HG03558 (cell line): ENCODE measurements around the gene ATMIN.
A peak's percentile ranks its signal among the peaks of the same experiment; 100 is the strongest.

Source experiments
- ATAC-seq: cut with Tn5 transposase; IDR thresholded peaks from one replicate; pipeline ENCODE4 v1.9.1; 2021; ENCODE audit warnings: moderate number of reproducible peaks; ENCODE audit not compliant: unreplicated experiment; ENCODE audit errors: extremely low read depth

ATMIN gene

GRCh38 chr16:81005610-81006161, 30.0 kb upstream of the ATMIN start:
- no peak for ATAC-seq

- peak; percentile 7 for ATAC-seq
Measured at GRCh38 chr16:81006211-81006812, 29.3 kb upstream of the ATMIN start.

DNA sequence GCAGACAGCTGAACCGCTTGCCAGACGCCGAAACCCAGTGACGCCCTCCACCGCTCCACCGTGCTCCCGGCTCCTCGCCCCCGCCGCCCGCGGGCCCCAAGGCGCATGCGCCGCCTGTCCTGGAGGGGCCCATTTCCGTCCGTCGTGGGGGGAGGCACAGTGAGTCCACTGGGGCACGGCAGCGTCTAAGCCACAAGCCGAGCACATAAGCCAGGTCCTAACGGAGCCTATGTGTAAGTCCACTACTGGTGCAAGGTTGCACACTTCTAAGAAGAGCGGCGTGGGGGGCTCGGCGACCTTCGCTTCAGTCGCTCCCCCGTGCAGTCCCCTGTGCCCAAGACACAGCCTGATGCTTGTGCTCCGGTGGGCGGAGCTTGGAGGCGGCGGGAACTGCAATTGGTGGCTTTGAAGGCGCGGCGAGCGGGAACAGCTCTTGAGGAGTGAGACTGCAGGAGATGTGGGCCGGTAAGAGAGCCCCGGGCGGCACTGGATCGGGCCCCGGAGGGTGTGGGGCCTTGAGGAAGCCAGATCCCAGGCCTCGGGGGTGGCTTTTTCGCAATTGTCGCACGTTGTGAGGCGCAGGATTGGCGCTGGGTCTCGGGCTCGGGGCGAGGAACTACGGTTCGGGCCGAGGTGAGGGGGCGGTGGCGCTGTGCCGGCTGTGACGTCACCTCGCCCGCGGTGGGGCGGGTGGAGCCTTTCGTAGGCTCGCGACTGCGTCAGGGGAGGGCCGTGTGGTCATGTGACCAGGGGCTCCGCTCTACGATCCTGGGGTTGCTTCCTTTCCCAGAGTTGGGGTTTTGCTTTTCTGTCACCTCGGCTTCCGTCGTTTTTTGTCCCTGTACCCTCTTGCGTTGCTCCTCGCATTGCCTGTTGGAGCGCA, 28.6 kb upstream of the ATMIN start, which contains the start of the genes CENPN and CMC2:
Gene CENPN (plus strand): TSS at position 402 of the 883 bp plus-strand sequence. CDS start 4,726 bp downstream, outside the sequence.
Gene CMC2 (minus strand): TSS at position 73 of the 883 bp plus-strand sequence. CDS start 9,491 bp downstream, outside the sequence.
- ATAC-seq: peak; percentile 57

- ATAC-seq: no peak
Measured at GRCh38 chr16:81008505-81008789, 27.2 kb upstream of the ATMIN start.

DNA sequence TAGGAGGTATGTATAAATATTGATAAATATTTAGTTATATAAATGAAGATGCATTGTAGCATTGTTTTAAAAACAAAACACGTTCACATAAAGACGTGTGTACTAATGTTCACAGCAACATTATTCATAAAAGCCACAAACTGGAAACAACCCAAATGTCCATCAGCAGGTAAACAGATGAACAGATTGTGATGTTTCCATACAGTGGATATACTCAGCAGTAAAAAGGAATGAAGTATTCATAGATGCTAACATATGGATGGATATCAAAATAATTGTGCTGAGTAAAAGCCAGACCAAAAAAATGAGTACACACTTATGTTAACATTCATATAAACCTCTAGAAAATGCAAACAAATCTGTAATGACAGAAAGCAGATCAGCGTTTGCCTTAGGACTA, 22.7 kb upstream of the ATMIN start:
- ATAC-seq: no peak

GRCh38 chr16:81014672-81015071, 21.0 kb upstream of the ATMIN start:
- no peak for ATAC-seq

DNA sequence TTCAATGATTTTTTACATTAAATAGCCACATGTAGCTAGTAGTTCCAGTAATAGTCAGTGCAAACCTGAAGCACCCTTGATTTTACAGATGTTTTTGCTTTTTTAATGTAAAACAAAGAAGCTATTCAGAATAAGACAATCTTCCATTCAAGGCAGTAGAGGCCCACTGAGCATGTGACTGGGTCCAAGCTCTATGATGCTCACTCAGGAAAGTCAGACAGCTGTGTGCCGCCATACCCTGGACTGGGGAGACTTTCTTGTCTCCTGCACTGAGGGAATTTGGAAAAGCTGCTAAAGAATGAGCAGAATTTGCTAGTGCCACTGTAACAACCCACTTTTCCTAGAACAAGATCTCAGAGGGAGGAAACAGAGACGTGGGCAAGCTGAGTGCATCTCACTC, 17.1 kb upstream of the ATMIN start:
- no peak for ATAC-seq

DNA sequence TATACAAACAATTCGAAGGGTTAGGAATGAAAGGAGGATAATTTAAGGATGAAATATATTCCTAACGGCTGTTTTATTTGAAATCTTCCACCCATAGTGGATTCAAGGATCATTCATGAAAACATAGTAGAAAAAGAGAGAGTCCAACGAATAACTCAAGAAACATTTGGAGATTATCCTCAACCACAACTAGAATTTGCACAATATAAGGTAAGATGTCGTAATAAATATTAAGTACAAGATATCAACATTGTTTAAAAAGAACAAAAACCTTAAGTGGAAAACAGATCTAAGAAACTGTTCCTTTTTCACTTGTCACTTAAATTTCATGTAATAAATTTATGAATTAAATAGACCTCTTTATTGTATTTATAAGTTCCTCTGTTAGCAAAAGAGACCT, 9.2 kb upstream of the ATMIN start:
- ATAC-seq: no peak

- ATAC-seq: no peak
Measured at GRCh38 chr16:81029930-81030604, 5.6 kb upstream of the ATMIN start.

DNA sequence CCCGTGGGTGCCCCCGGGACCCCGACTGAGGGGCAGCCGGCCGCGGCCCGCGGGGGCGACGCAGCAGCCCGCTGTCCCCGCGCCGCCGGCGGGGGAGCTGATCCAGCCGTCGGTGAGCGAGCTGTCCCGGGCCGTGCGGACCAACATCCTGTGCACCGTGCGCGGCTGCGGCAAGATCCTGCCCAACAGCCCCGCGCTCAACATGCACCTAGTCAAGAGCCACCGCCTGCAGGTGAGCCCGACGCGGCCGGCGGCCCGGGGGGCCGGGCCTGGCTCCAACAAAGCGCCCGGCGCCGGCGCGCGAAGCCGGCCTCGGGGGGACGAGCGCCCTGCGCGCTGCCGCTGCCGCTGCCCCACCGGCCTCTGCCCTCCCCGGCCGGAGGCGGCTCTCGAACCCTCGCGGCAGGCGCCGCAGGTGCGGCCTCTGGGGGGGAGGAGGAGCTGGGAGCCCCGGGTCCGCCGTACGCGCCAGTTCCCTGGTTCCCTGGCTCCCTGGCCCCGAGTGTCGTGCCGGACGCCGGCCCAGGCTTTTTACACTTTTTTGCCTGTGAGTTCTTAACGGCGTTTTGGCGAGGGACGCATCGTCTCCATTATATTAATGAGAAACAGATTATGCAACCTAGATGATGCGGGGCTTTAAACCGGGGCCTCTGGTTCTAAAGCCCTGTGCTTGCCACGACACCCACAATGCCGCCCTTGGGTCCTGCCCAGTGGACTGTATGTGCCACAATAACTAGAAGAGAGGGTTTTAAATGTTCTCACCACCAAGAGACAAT, 521 bp downstream of the ATMIN start:
- ATAC-seq: peak; percentile 35

DNA sequence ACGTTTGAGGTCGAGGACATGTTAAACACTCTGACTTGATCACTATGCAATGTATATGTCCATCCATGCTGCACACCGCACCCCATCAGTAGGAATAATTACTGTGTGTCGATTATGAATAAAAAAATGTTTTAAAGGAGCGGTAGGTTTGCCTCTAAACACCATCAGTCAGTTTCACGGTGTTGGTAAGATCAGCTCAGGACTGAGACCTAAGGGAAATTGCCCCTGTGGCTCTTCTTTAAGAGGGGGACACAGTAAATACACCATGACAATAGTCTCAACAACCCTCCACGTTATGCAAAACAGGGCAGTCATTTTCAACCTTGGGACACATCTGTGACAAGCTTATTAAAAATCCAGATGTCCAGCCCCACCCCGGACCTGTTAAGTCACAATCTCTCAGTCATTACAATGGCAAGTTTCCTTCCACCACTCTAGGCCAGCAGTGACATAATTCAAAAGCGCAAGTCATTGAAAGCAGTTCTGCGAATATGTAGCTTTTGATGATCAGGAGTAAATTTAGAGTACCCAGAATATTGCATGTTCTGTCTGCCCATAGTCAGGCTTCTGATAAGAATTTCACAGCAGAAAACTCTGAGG, 1.2 kb downstream of the ATMIN start:
- ATAC-seq: no peak

DNA sequence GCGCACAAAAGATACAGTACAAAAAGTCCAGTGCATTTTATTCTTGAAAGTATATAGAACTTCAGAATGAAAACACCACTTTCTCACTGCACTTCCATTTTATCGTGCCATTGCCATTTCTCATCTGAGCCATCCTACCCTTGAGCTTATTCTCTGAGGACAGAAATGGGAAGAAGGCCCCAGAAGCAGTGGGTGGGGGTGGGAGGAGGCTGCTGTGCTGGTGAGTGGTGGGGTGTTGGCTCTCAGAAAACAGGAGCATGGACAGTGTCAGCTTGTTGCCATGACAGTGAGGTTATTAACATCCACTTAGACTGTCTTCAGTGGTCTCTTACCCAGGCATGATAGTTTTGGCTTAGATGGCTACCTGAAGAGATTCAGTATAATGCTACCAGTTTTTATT, 4.5 kb downstream of the ATMIN start:
- no peak for ATAC-seq

GRCh38 chr16:81040842-81041241, 5.2 kb downstream of the ATMIN start:
- no peak for ATAC-seq

DNA sequence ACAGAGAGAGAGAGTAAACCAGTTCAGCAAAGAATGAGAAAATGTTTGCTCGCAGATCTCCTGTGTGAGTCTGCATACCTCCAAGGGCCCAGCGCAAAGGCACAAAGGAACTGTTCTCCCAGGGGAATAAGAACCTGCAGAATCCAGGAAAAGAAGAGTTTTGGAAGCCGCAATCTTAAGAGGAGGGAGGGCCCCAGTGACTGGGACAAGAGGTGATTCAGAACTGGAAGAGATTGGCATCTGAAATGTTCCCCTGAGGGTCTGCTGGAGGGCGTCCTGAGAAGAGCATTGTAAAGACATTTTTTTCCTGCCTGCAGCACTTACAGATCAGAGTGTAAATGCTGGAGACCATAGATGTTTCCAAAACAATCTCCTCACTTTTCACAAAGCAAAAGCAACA, 6.1 kb downstream of the ATMIN start:
- no peak for ATAC-seq

DNA sequence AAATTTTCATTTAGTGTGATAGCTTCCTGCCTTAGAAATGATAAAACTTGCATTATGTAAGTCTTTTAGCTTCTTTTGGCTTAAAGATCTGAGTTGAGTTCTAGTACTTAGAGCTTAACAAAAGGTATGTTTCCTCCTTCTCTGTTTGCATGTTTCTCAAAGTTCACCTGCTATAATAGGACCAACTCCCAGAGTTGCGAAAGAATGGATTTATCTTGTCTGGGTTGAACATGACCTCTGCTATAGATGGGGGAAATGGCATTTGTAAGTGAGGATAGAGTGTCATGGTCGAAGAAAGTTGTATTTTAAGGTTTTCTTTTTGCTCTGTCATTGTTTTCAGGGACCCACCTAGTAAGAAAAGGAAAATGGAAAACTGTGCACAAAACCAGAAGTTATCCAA, 7.2 kb downstream of the ATMIN start:
- no peak for ATAC-seq

GRCh38 chr16:81053761-81054160, 18.1 kb downstream of the ATMIN start:
- no peak for ATAC-seq

DNA sequence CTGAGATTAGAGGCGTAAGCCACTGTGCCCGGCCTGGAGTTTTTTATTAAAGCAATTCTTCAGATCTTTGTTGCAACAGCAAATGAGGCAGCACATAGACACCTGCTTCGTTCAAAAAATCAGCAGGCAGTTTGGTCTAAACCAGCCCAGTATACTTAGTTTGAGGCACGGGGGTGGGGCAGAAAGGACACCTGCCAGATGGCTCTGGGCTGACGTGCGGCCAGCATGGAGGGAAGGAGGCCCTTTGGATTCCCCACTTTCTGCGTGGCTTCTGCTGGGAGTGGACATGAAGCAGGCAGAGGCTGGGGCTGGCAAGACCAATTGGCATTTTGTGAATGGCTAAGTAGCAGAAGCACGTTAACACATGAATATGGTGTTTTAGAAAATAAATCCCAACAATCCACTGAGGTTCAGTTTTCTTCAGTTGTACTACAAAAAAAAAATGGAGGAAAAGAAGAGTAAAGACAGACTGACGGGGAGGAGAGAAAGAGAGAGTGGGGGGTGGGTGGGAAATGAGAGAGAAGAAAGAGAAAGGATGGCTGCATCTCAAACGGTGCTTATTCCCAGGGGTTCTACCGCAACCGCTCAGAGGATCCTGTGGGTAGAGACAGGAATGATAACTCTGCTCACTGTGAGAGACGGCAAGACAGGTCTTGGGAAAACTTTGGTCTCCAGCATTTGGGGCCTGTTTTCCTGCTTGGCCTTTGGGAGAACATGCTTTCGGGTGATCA, 25.1 kb downstream of the ATMIN start:
- no peak for ATAC-seq

DNA sequence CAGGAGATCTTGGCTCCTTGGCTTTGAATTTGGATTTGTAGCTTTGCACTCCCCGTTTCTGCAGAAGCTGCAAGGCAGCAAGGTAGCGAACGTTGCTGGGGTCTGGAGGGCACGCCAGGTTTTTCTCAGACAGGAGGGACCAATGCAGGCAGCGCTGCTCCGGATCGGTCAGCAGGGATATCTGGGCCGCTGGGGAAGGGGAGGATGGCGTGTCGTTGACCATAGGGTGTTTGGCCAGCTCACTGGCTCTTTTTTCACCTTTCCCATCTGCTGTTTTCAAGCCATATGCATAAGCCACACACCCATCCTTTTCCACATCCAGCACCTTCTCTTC, 25.6 kb downstream of the ATMIN start:
- ATAC-seq: no peak

DNA sequence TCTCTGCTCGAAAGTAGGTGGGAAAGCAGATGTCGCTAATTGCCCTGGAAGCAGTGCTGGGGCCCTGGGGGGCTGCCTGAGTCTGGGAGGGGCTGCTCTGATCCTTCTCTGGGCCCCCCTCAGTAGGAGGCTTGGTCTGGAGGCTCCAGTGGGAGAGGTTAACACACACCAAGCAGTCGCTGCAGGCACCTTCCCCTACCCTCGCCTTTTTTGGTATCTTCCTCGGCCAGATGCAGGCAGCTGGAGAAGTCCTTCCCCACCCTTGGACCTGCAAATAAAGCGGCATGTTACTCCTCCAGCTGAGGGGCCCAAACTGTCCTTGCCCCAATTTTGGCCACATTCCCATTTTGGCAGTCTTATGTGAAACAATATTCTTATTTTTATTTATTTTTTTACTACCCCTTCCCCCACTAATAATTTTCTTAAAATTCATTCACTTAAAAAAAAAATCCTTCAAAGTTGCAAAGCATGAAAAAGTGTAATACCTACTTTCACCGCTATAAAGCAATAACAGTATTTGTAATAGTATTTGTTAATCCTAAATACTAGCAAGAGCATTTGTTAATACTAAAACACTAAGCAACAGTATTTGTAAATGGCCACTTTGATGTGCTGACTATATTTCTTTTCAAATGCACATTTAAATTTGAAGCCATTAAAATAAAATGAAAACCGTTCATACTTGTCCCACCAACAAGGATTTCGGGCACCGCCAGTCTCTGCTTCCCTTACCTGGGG, 26.4 kb downstream of the ATMIN start:
- no peak for ATAC-seq
